IPS-18c (cell line): Measurements from ENCODE around the gene FCGBP.
"Not testable (repeated sequence)": the region's sequence is repeated elsewhere in the genome, so short reads cannot be mapped to it uniquely, and the experiment has no call there.

Experiments used
- H3K4me3 ChIP-seq: 2 replicates; pipeline ENCODE4 v1.7.0; 2013; ENCODE audit warnings: low read depth, mild to moderate bottlenecking, low read length, moderate library complexity; ENCODE audit not compliant: insufficient read depth
- H3K9me3 ChIP-seq: one replicate; pipeline ENCODE4 v1.6.1; 2013; ENCODE audit warnings: mild to moderate bottlenecking, low read length, moderate library complexity; ENCODE audit not compliant: control insufficient read depth, insufficient read depth

FCGBP gene

GRCh38 chr19:39906283-39906682 lies 28.2 kb downstream of the FCGBP start:
- H3K4me3 ChIP-seq = no peak overlapping the region
- peaks cover 3% of the 10 kb centered on the region for H3K9me3 ChIP-seq

- H3K4me3 ChIP-seq, H3K9me3 ChIP-seq: not testable (repeated sequence)
Observed at GRCh38 chr19:39903486-39904091, 30.8 kb downstream of the FCGBP start.

- H3K9me3 ChIP-seq, H3K4me3 ChIP-seq: not testable (repeated sequence)
Observed at GRCh38 chr19:39902326-39902725, 32.1 kb downstream of the FCGBP start.

- not testable (repeated sequence) for H3K4me3 ChIP-seq, H3K9me3 ChIP-seq
Observed at GRCh38 chr19:39901681-39902080, 32.8 kb downstream of the FCGBP start.

- H3K9me3 ChIP-seq = not testable (repeated sequence)
Observed at GRCh38 chr19:39898858-39899257, 35.6 kb downstream of the FCGBP start.

GRCh38 chr19:39897511-39898245 lies 36.8 kb downstream of the FCGBP start:
- H3K4me3 ChIP-seq, H3K9me3 ChIP-seq: not testable (repeated sequence)

More at GRCh38 chr19:39898858-39899257, 35.6 kb downstream of the FCGBP start:
- H3K4me3 ChIP-seq = not testable (repeated sequence)

- not testable (repeated sequence) for H3K9me3 ChIP-seq, H3K4me3 ChIP-seq
Observed at GRCh38 chr19:39895096-39895495, 39.3 kb downstream of the FCGBP start.

GRCh38 chr19:39894236-39894606 lies 40.2 kb downstream of the FCGBP start:
- not testable (repeated sequence) for H3K4me3 ChIP-seq, H3K9me3 ChIP-seq

GRCh38 chr19:39893366-39894235 lies 40.8 kb downstream of the FCGBP start:
- not testable (repeated sequence) for H3K4me3 ChIP-seq, H3K9me3 ChIP-seq

- not testable (repeated sequence) for H3K9me3 ChIP-seq, H3K4me3 ChIP-seq
Observed at GRCh38 chr19:39892506-39892902, 41.9 kb downstream of the FCGBP start.

GRCh38 chr19:39891660-39892505 lies 42.6 kb downstream of the FCGBP start:
- not testable (repeated sequence) for H3K4me3 ChIP-seq, H3K9me3 ChIP-seq

GRCh38 chr19:39890755-39891551 lies 43.5 kb downstream of the FCGBP start:
- no peaks in the 10 kb centered on the region for H3K9me3 ChIP-seq
- no peak overlapping the region for H3K4me3 ChIP-seq

- H3K4me3 ChIP-seq, H3K9me3 ChIP-seq: not testable (repeated sequence)
Observed at GRCh38 chr19:39889872-39890754, 44.3 kb downstream of the FCGBP start.

- H3K4me3 ChIP-seq, H3K9me3 ChIP-seq: not testable (repeated sequence)
Observed at GRCh38 chr19:39887456-39887951, 46.9 kb downstream of the FCGBP start.

GRCh38 chr19:39885821-39886554 lies 48.4 kb downstream of the FCGBP start:
- not testable (repeated sequence) for H3K4me3 ChIP-seq, H3K9me3 ChIP-seq
